ENCODE results near the gene AXL. TPM values are rescaled to one million over a fixed set of nuclear protein-coding genes. Genes with fewer than 3 reads are reported as not detected.
A peak's percentile ranks its signal among the peaks of the same experiment; 100 is the strongest.

AXL gene
- total and polyA plus RNA-seq, 2 of the 13 experiments (the other 11 are each of a cell fraction or from before 2014, with no cell fraction given) = 0.71 to 5.9 TPM

DNA sequence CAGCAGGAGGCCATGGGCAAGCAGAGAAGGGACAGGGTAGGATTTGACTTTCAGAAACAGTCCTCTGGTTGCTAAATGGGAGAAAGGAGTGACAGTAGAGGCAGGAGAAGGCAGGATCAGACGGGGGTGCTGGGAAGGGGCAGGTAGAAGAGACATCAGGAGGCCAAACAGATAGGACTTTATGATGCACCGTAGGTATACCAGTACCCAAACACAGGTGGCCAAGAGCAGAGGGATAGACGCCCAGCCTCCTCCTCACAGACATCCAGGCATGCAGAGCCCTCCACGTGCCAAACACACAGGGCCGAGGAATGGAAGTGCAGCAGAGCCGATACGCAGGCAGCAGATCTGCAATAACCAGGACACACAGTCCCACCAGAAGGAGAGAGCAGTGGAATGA lies 1.3 kb upstream of the AXL start (continued):
- TF ChIP-seq ZNF460 (CRISPR knock-in tag; IDR thresholded peaks at IDR 0.05; ENCODE audit: borderline replicate concordance) (no peak), MIER2 (CRISPR knock-in tag; IDR thresholded peaks at IDR 0.05) (no peak), ONECUT2 (CRISPR knock-in tag; IDR thresholded peaks at IDR 0.05) (no peak), ZNF326 (CRISPR knock-in tag; IDR thresholded peaks at IDR 0.05; ENCODE audit: borderline replicate concordance) (no peak), GABPB1 (CRISPR knock-in tag; IDR thresholded peaks at IDR 0.05) (no peak), ZSCAN12 (CRISPR knock-in tag; IDR thresholded peaks at IDR 0.05) (no peak)

DNA sequence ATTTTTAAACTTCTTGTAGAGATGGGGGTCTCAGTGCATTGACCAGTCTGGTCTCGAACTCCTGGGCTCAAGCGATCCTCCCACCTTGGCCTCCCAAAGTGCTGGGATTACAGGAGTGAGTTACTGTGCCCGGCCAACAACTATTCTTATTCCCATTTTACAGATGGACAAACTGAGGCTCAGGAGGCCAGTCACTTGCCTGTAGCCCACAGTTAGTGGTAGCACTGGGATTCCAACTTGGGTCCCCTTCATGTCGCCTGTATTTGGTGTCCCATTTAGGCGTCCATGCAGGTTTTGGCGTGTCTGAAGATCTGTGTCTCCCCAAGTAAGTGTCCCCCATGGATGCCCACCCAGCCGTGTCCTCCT lies 791 bp upstream of the AXL start:
- H2AFZ ChIP-seq (ENCODE audit: low read length) = peak overlapping the region; percentile 3
- peak overlapping the region; percentile 65; the same call in 1 of the 2 replicates for H3K9ac ChIP-seq (ENCODE audit: insufficient read depth, low read depth, low read length)
- H3K36me3 ChIP-seq (replicated peaks in 1 of 2; ENCODE audit: control insufficient read depth in 1 of 2, insufficient read depth in 2 of 2, low read length in 2 of 2) = no peaks in the 10 kb centered on the region
- H3K4me3 ChIP-seq (replicated peaks in 1 of 3; ENCODE audit: insufficient read depth in 1 of 3, low read depth in 2 of 3, low read length in 3 of 3) = peak overlapping the region; percentile 52 to 72 (median 55); a peak in 5 of 6 replicates
- H3K79me2 ChIP-seq (ENCODE audit: insufficient read depth, low read length) = no peaks in the 10 kb centered on the region
- H3K27ac ChIP-seq (ENCODE audit: extremely low read length, insufficient read depth, low read length) = no peak overlapping the region
- no peaks in the 10 kb centered on the region for H3K9me3 ChIP-seq (ENCODE audit: low read length)
- intact Hi-C loops (cut with micrococcal nuclease; ENCODE audit: unreplicated experiment) = no loop called here
- ATAC-seq (no peak), FAIRE-seq (no peak), DNase-seq (ENCODE audit: low spot score) (no peak)
- ChIA-PET POLR2A (interaction anchor here (0.5 to 1.3 kb wide), 4 partner anchors 8 to 1084 kb away, joined by 3 to 4 read pairs (median 4); partner anchors contain the start of gene PAFAH1B3), CTCF (ENCODE audit: low intra/inter-chr PET ratio, low total read pairs) (no interaction called here)
- peaks cover 45% of the 10 kb centered on the region for H3K4me1 ChIP-seq (ENCODE audit: insufficient read depth, low read length)
- in situ Hi-C loops (cut with HindIII; ENCODE audit: extremely low pct_ligation_motif_present, low pct_unique_long_range_greater_than_20kb) = no loop called here
- H4K20me1 ChIP-seq (ENCODE audit: insufficient read depth, low read length) = no peaks in the 10 kb centered on the region
- peaks cover 0 to 4% of the 10 kb centered on the region in 2 experiments; a peak in 2 of 5 replicates for H3K27me3 ChIP-seq (ENCODE audit: control insufficient read depth in 1 of 2, insufficient read depth in 2 of 2, low read length in 2 of 2)
- TF ChIP-seq FOXJ3 (CRISPR knock-in tag; IDR thresholded peaks at IDR 0.05; ENCODE audit: borderline replicate concordance) = no peak
- no peak for TF ChIP-seq ZNF879 (CRISPR knock-in tag; IDR thresholded peaks at IDR 0.05)
- peak; percentile 68; the same call in 1 of the 2 replicates for TF ChIP-seq ADNP (CRISPR knock-in tag; IDR thresholded peaks at IDR 0.05)
- TF ChIP-seq ZMYM3 (CRISPR knock-in tag; IDR thresholded peaks at IDR 0.05) = peak; percentile 88
- TF ChIP-seq ZNF776 (CRISPR knock-in tag; IDR thresholded peaks at IDR 0.05) = no peak
- 0 out of 2 replicates have a peak, but pooled peaks have one; percentile 36 for TF ChIP-seq RCOR2 (CRISPR knock-in tag; IDR thresholded peaks at IDR 0.05)
- TF ChIP-seq ZNF619 (CRISPR knock-in tag; IDR thresholded peaks at IDR 0.05) = 0 out of 2 replicates have a peak, but pooled peaks have one; percentile 19
- TF ChIP-seq ARNT2 (CRISPR knock-in tag; IDR thresholded peaks at IDR 0.05; ENCODE audit: low read depth) = no peak
- peak; percentile 75; the same call in 1 of the 2 replicates for TF ChIP-seq CHD4 (IDR thresholded peaks at IDR 0.05; ENCODE audit: borderline replicate concordance, low read length)
- peak; percentile 97 for TF ChIP-seq ZNF629 (CRISPR knock-in tag; conservative IDR thresholded peaks at IDR 0.05)
- TF ChIP-seq ATF6 (CRISPR knock-in tag; conservative IDR thresholded peaks at IDR 0.05) = no peak
- peak; percentile 60; the same call in 1 of the 2 replicates for TF ChIP-seq KDM1A (CRISPR knock-in tag; IDR thresholded peaks at IDR 0.05)
- WGBS (ENCODE audit: low lambda C conversion rate) = 58% methylated on average over 5 of the region's 7 CpGs
- H3K4me2 ChIP-seq (ENCODE audit: low read depth, low read length) = peak overlapping the region; percentile 90
- BruUV-seq (replicated peaks) = no TSS peak

Measured in HepG2 (cell line).